ENCODE results near the gene MRPL58.
"Not testable (repeated sequence)": the region's sequence is repeated elsewhere in the genome, so short reads cannot be mapped to it uniquely, and the experiment has no call there.

MRPL58 gene

DNA sequence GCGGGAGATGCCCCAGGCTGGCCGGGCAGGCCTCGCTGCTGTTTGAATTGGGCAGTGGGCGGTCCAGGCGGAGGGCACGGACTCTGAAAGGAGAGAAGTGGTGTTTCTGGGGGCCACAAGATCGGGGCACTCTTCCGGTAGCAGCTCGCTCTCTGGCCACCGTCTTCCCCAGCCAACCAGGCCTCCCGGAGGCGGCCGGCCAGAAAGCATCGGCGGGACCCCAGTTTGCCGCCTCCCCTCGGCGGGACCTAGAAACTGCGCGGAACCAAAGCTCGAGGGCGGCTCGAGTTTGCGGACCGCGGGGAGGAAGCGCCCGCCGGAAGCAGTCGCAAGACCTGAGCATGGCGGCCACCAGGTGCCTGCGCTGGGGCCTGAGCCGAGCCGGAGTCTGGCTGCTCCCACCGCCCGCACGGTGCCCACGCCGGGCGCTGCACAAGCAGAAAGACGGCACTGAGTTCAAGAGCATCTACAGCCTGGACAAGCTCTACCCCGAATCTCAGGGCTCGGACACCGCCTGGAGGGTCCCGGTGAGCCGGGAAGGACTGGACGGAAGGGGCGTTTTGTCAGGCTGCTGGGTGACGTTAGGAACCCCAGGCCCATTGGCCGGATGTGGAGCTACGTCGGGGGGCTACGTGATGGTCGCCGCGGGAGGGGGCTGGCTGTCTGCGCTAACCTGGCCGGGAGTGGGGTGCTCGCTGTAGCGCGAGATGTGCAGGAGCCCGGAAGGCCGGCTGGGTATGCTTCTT lies at the start of gene MRPL58:
TSS of gene MRPL58 (plus strand) at position 325 of the 746 bp plus-strand sequence. CDS start at position 342, 17 bp downstream.
- intact Hi-C loops (cut with micrococcal nuclease) = no loop called here
- Mint-ChIP-seq H3K36me3 (ENCODE audit: low read depth) (peaks cover 30% of the 10 kb centered on the region), H3K4me3 (peak within 1 kb of the TSS; percentile 93), H3K4me1 (ENCODE audit: low read depth) (peaks cover 27% of the 10 kb centered on the region), H3K27ac (peak within 1 kb of the TSS; percentile 95), H3K27me3 (peaks cover 2% of the 10 kb centered on the region), H3K9me3 (no peaks in the 10 kb centered on the region)

DNA sequence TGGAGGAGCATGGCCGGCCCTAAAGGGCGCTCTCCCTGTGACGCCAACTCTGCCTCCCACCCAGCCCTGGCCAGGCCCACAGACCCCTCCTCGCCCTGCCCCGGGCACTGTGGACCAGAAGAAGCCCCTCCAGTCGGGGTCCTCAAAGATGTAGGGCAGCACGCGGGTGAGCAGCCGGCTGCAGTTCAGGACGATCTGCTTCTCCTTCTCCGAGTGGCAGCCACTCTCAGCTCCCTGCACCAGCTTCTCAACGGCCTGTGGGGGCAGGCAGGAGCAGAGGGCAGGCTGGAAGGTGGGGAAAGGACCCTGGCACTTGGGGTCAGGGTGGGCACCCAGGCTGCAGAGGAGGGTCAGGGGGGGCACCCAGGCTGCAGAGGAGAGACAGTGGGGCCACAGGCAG lies 48.8 kb upstream of the MRPL58 start:
- Mint-ChIP-seq H3K4me3 (no peak overlapping the region), H3K4me1 (ENCODE audit: low read depth) (peaks cover 18% of the 10 kb centered on the region), H3K9me3 (no peaks in the 10 kb centered on the region), H3K36me3 (ENCODE audit: low read depth) (no peaks in the 10 kb centered on the region), H3K27ac (no peak overlapping the region), H3K27me3 (peaks cover 46% of the 10 kb centered on the region)
- intact Hi-C loops (cut with micrococcal nuclease) = no loop called here

DNA sequence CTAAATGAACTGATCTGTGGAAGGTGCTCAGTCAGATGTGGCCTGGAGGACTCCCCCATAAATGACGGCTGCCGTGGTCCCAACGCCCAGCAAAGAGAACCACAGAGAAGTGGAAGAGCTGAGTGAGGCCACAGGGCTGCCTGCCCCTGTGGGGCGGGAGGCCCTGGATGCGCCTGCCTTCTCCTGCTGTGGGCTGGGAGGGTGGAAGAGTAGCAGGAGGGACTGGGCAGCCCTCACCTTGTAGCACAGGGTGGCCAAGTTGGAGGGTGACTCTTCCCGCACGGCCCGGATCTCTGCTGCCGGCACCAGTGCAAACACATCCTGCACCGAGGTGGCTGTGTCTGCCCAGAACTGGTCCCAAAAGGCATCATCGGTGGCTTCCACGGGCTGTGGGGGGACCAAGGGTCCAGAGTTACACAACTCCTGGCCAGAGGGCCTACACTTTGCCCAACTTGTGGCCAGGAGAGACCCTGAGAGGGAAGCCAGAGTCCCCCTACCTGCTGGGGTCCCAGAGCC lies 48.2 kb upstream of the MRPL58 start:
- Mint-ChIP-seq H3K4me1 (ENCODE audit: low read depth) (peaks cover 18% of the 10 kb centered on the region), H3K9me3 (no peaks in the 10 kb centered on the region), H3K4me3 (no peak overlapping the region), H3K27me3 (peaks cover 46% of the 10 kb centered on the region), H3K27ac (no peak overlapping the region), H3K36me3 (ENCODE audit: low read depth) (no peaks in the 10 kb centered on the region)
- intact Hi-C loops (cut with micrococcal nuclease) = no loop called here

DNA sequence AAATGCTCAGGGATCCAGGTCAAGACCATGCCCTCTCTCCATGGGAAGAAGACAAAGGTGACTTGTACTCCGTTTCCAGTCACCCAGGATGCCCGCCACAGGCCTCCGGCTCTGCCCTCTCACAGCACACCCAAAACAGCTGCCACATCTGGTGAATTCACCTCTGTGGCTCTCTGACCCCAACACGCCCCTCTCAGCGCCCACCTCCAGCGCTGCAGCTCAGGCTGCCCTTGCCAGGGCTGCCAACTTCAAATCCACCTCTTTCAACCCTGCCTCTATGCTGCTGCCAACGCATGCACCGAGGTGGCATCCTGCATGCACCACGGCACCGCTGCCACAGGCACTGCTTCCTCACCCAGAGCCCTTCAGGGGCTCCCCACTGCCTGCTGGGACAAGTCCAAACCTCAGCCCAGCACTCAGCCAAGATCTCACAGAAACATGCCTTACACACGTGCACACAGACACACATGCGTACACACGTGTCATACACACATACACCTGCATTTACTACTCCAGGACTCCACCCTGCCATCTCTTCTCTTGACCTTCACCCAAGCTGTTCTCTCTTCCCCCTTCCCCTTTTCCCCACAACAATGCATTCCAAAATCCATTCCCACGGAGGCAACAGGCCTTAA lies 47.4 kb upstream of the MRPL58 start:
- Mint-ChIP-seq H3K27me3 (peaks cover 43% of the 10 kb centered on the region), H3K4me3 (no peak overlapping the region), H3K36me3 (ENCODE audit: low read depth) (no peaks in the 10 kb centered on the region), H3K9me3 (no peaks in the 10 kb centered on the region), H3K4me1 (ENCODE audit: low read depth) (peaks cover 14% of the 10 kb centered on the region), H3K27ac (no peak overlapping the region)
- intact Hi-C loops (cut with micrococcal nuclease) = no loop called here

DNA sequence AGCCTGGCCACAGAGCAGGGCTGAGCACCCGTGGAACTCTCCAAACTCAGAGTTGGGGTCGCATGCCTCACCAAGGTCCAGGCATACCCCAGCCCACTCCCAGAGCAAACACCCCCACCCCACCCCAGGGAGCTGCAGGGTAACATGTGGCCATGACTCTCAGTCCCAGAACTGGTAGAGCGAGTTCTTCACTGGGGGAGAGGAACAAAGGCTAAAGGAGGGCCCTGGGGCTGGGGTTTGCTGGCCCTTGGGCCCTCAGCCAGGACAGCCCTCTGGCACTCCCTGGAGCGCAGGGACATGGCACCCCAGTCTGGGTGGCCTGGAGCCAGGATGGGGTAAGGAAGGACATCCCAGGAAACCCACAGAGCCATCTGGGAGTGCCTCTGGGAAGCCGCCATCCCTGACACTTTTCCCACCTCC lies 44.1 kb upstream of the MRPL58 start:
- Mint-ChIP-seq H3K36me3 (ENCODE audit: low read depth) (no peaks in the 10 kb centered on the region), H3K27ac (no peak overlapping the region), H3K4me3 (no peak overlapping the region), H3K9me3 (no peaks in the 10 kb centered on the region), H3K27me3 (peaks cover 60% of the 10 kb centered on the region), H3K4me1 (ENCODE audit: low read depth) (peaks cover 11% of the 10 kb centered on the region)
- intact Hi-C loops (cut with micrococcal nuclease) = no loop called here

DNA sequence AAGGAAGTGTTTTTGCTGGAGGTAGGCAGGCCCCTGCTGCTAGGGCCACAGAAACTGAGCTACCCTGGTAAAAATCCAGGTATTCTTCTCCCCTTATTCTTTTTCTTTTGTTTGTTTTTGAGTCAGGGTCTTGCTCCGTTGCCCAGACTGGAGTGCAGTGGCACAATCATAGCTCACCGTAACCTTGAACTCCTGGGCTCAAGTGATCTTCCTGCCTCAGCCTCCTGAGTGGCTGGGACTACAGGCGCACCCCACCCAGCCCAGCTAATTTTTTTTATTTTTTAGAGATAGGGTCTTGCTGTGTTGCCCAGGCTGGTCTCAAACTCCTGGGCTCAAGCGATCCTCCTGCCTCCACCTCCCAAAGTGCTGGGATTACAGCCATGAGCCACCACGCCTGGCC lies 43.0 kb upstream of the MRPL58 start:
- H3K4me3 Mint-ChIP-seq; H3K4me1 Mint-ChIP-seq (ENCODE audit: low read depth); H3K9me3 Mint-ChIP-seq; H3K36me3 Mint-ChIP-seq (ENCODE audit: low read depth); H3K27ac Mint-ChIP-seq; intact Hi-C loops (cut with micrococcal nuclease): not testable (repeated sequence)
- peaks cover 66% of the 10 kb centered on the region for H3K27me3 Mint-ChIP-seq

DNA sequence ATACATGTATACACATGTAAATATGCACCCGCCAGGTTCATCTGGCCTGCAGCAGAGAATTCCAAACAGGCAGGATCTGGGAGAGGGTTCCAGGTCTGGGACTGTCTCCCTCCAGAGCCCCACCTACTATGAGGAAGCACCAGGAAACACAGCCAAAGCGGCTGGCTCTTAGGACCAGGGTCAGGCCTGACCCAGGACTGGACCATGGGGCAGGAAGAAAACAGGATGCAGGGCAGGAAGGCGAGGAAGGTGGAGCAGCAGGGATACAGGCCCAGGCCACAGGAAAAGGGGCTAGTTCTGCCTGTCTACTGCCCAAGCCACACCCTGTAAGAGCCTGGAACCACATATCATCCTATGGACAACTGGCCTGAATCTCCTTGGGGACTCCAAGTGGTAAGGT lies 42.1 kb upstream of the MRPL58 start:
- no peak overlapping the region for H3K27ac Mint-ChIP-seq
- peaks cover 6% of the 10 kb centered on the region for H3K4me1 Mint-ChIP-seq (ENCODE audit: low read depth)
- no peaks in the 10 kb centered on the region for H3K36me3 Mint-ChIP-seq (ENCODE audit: low read depth)
- no peaks in the 10 kb centered on the region for H3K9me3 Mint-ChIP-seq
- intact Hi-C loops (cut with micrococcal nuclease) = no loop called here
- no peak overlapping the region for H3K4me3 Mint-ChIP-seq
- H3K27me3 Mint-ChIP-seq = peaks cover 68% of the 10 kb centered on the region

DNA sequence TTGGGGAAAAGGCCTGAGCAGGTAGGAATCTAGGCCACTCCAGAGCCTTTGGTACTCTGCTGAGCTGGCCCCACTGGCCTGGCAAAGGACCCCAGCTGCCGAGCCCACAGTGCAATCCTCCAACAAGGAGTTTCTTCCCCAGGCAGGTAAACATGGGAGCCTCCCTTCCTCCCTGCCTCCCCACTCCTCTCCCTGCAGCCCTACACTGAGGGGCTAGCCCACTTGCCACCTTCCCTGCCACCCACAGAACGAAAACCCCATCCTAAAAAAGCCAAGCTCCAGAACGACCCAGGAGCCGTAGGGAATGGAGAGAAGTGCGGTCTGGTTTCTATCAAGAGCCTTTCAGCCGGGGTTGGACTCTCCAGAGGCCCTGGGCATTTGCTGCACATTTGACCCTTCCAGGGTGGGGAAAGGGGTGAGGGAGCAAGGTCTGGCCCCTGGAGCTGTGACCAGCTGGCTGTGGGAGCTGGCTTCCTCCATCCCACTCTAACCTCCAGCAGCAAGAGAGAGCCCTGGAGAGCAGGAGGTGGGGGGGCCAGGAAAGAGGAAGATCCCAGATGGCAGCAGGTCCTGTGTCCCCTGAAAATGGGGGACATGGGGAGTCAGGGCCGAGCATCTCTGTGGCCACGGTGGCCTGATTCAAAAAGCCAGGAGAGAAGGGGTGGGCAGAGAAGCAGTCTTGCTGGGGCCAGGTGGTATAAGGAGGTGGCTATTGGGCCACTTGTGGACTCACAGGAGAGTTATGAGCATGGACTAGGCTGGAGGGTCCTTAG lies 41.2 kb upstream of the MRPL58 start:
- Mint-ChIP-seq H3K27ac (no peak overlapping the region), H3K36me3 (ENCODE audit: low read depth) (no peaks in the 10 kb centered on the region), H3K4me1 (ENCODE audit: low read depth) (peaks cover 6% of the 10 kb centered on the region), H3K27me3 (peaks cover 75% of the 10 kb centered on the region), H3K9me3 (no peaks in the 10 kb centered on the region), H3K4me3 (peak overlapping the region; percentile 49)
- intact Hi-C loops (cut with micrococcal nuclease) = no loop called here

DNA sequence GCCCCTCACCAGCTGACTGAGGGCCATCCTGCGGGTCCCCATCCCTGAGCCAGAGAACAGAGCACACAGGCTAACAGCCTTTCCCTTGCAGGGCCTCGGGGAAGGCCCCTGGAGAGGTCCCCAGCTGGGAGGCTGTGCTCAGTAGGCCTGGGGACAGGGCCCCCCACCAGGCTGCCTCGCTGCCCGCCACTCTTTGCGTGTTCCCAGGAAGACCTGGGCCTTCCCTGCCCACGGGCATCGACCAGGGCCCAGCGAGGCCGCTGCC lies 40.7 kb upstream of the MRPL58 start:
- no peak overlapping the region for H3K27ac Mint-ChIP-seq
- peaks cover 77% of the 10 kb centered on the region for H3K27me3 Mint-ChIP-seq
- H3K4me1 Mint-ChIP-seq (ENCODE audit: low read depth) = peaks cover 6% of the 10 kb centered on the region
- no peaks in the 10 kb centered on the region for H3K9me3 Mint-ChIP-seq
- intact Hi-C loops (cut with micrococcal nuclease) = no loop called here
- H3K4me3 Mint-ChIP-seq = peak overlapping the region; percentile 49
- H3K36me3 Mint-ChIP-seq (ENCODE audit: low read depth) = no peaks in the 10 kb centered on the region

DNA sequence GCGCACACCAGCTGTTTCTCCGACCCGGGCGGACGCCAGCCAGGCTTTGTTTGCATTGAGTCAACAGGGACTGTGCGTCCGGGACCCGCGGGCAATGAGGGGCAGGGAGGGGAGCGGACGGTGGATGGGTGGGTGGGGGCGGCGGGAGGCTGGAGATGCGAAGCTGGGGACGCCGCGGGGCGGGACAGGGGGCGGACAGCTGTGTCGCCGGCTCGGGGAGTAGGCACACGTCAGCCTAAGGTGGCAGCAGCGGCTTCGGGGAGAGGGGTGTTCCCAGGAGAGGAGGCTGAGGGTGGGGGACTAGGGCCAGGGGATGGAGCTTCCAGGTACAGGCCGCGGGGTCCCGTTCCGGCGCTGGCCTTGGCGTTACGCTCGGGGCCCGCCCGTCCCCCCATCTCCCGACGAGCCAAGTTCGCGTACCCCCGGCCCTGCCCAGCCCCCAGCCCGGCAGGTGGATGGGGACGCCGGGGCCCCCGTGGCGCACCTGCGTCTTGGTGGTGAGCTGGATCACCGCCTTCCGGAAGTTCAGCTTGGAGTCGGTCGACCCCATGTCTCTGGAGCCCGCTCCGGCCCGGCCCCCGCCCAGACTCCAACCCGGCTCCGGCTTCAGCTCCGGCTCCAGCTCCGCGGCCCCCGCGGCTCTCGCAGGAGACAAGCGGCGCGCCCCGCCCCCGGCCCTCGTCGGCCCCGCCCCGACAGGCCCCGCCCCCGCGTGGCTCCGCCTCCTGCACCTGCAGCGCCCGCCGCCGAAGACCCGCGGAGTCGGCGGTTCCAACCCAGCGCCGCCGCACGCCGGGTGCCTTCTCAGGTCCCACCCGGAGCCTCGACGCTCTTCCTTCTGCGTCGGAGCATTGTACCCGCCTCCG lies 40.1 kb upstream of the MRPL58 start, which contains the start of gene HID1:
TSS of gene HID1 (minus strand) at position 653 of the 866 bp plus-strand sequence. CDS start at position 550, 103 bp downstream.
- H3K27me3 Mint-ChIP-seq = peaks cover 78% of the 10 kb centered on the region
- H3K4me1 Mint-ChIP-seq (ENCODE audit: low read depth) = peaks cover 6% of the 10 kb centered on the region
- no peaks in the 10 kb centered on the region for H3K36me3 Mint-ChIP-seq (ENCODE audit: low read depth)
- H3K9me3 Mint-ChIP-seq = no peaks in the 10 kb centered on the region
- intact Hi-C loops (cut with micrococcal nuclease) = no loop called here
- peak within 1 kb of the TSS; percentile 49 for H3K4me3 Mint-ChIP-seq
- peak within 1 kb of the TSS; percentile 2 for H3K27ac Mint-ChIP-seq

DNA sequence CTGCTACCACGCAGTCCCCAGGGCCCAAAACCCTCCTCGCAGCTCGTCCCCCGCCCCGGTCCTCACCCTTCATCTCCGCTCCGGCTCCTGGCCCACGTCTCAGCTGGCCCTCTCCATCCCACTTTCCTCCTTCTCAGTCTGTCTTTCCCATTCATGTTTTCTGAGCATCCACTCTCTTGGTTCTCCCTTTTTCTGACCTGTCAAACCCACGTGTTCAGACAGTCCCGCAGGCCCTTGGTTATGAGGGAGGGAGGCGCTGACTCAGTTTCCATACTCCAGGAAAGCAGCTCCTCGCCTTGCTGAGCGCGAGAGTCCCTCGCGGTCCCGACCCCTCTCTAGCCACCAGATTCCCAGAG lies 39.5 kb upstream of the MRPL58 start:
- intact Hi-C loops (cut with micrococcal nuclease) = no loop called here
- no peaks in the 10 kb centered on the region for H3K9me3 Mint-ChIP-seq
- peaks cover 77% of the 10 kb centered on the region for H3K27me3 Mint-ChIP-seq
- H3K27ac Mint-ChIP-seq = peak overlapping the region; percentile 2
- H3K36me3 Mint-ChIP-seq (ENCODE audit: low read depth) = no peaks in the 10 kb centered on the region
- H3K4me3 Mint-ChIP-seq = peak overlapping the region; percentile 49
- peaks cover 6% of the 10 kb centered on the region for H3K4me1 Mint-ChIP-seq (ENCODE audit: low read depth)

DNA sequence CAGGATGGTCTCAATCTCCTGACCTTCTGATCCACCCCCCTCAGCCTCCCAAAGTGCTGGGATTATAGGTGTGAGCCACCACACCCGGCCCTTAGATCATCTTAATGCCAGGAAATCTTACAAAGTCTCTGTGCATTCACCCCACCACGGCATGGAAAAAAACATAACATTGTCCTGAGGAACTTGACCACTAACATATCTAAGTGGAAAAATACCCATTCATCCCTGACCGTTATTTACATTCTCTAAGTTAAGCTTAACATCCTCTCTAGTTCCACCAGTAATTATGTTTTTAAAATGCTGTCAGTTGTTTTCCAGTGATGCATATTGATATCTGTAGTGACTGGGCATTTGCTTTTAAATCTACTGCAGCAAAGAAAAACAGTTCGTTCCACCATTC lies 36.5 kb upstream of the MRPL58 start:
- Mint-ChIP-seq H3K36me3 (ENCODE audit: low read depth) (no peaks in the 10 kb centered on the region), H3K27me3 (peaks cover 80% of the 10 kb centered on the region), H3K9me3 (no peaks in the 10 kb centered on the region), H3K27ac (no peak overlapping the region), H3K4me1 (ENCODE audit: low read depth) (peaks cover 19% of the 10 kb centered on the region), H3K4me3 (no peak overlapping the region)
- intact Hi-C loops (cut with micrococcal nuclease) = no loop called here

DNA sequence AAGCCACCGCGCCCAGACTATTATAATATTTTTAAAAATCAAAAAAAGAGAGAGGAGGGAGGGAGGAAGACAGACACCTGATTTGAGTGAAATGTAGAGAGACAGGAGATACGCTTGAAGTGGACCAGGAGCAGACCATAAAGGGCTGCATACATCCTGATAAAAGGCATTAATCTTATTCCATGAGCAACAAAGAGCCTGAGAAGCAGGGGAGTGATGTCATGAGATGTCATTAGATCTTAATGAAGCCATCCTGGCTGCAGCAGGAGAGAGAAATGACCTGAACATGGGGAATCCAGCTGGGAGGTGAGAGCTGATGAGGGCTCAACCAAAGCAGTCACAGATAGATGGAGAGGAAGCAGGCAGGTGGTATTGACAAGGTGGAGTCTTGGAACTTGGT lies 34.7 kb upstream of the MRPL58 start:
- Mint-ChIP-seq H3K36me3 (ENCODE audit: low read depth) (no peaks in the 10 kb centered on the region), H3K4me3 (no peak overlapping the region), H3K27me3 (peaks cover 80% of the 10 kb centered on the region), H3K27ac (no peak overlapping the region), H3K9me3 (no peaks in the 10 kb centered on the region), H3K4me1 (ENCODE audit: low read depth) (peaks cover 28% of the 10 kb centered on the region)
- intact Hi-C loops (cut with micrococcal nuclease) = no loop called here
